Breast epithelium (tissue), 3 donors: ENCODE measurements around the gene TRAPPC6A.

Experiments
- POLR2A ChIP-seq: fragments of 450-650 bp; IDR thresholded peaks from one replicate; pipeline ENCODE4 v1.6.1; 2016; ENCODE audit warnings: antibody characterized with exemption, mild to moderate bottlenecking, moderate library complexity
- TF ChIP-seq, protein P1 (sequence below), 3 donors: fragments of 450-650 bp; IDR thresholded peaks; one replicate each; pipeline ENCODE4 v1.5.1; 2016 to 2017; ENCODE audit warnings: antibody characterized with exemption in 3 of 3, mild to moderate bottlenecking in 3 of 3, moderate library complexity in 3 of 3

DNA sequence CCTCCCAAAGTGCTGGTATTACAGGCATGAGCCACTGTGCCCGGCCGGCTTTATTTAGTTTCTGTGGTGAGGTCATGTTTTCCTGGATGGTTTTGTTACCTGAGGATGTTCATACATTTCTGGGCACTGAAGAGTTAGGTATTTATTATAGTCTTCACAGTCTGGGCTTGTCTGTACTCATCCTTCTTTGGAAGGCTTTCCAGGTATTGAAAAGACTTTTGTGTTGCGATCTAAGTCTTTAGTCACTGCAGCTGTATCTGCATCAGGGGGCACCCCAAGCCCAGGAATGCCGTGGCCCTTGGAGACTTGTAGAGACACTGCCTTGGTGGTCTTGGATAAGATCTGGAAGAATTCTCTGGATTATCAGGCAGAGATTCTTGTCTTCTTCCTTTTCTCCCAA is 13.3 kb upstream of the TRAPPC6A start:
- TF ChIP-seq POLR2A: no peak
- TF ChIP-seq, protein P1, sequence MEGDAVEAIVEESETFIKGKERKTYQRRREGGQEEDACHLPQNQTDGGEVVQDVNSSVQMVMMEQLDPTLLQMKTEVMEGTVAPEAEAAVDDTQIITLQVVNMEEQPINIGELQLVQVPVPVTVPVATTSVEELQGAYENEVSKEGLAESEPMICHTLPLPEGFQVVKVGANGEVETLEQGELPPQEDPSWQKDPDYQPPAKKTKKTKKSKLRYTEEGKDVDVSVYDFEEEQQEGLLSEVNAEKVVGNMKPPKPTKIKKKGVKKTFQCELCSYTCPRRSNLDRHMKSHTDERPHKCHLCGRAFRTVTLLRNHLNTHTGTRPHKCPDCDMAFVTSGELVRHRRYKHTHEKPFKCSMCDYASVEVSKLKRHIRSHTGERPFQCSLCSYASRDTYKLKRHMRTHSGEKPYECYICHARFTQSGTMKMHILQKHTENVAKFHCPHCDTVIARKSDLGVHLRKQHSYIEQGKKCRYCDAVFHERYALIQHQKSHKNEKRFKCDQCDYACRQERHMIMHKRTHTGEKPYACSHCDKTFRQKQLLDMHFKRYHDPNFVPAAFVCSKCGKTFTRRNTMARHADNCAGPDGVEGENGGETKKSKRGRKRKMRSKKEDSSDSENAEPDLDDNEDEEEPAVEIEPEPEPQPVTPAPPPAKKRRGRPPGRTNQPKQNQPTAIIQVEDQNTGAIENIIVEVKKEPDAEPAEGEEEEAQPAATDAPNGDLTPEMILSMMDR (IDR thresholded peaks at IDR 0.05): no peak
